ENCODE results near the gene TIMELESS. TPM values are rescaled to one million over a fixed set of nuclear protein-coding genes. Genes with fewer than 3 reads are reported as not detected.

TIMELESS gene
- total RNA-seq, 1 experiment from 2014 or later: 47.0 TPM

GRCh38 chr12:56366948-56367347 is 82.3 kb downstream of the TIMELESS start:
- POLR2A ChIA-PET: no interaction called here
- CTCF ChIA-PET: no interaction called here
- ATAC-seq: no peak

More at GRCh38 chr12:56366948-56367347, 82.3 kb downstream of the TIMELESS start:
- RAD21 ChIA-PET (ENCODE audit: low non-redundant PET in 1 of 2, low total read pairs in 2 of 2, uncharacterized antibody in 2 of 2, unreplicated experiment in 2 of 2): interaction anchor here in 1 of 2 experiments (0.6 kb wide), 1 partner anchor 9 kb away, joined by 3 read pairs; no protein-coding TSS in a partner anchor
- Histone ChIP-seq H3K27ac (ENCODE audit: low read depth, low read length) (no peak overlapping the region), H3K27me3 (ENCODE audit: insufficient read depth, low read length) (no peaks in the 10 kb centered on the region), H3K9ac (ENCODE audit: low read length) (no peak overlapping the region), H3K9me2 (ENCODE audit: insufficient read depth) (no peaks in the 10 kb centered on the region), H3K4me3 (replicated peaks in 1 of 2; ENCODE audit: low read depth in 1 of 2, low read length in 2 of 2) (no peak overlapping the region), H4K20me1 (ENCODE audit: insufficient read depth) (no peaks in the 10 kb centered on the region), H3K9me3 (ENCODE audit: control insufficient read depth in 1 of 2, insufficient read depth in 1 of 2, low read depth in 1 of 2, low read length in 2 of 2) (no peaks in the 10 kb centered on the region), H2AFZ (ENCODE audit: low read depth, low read length, poor library complexity, severe bottlenecking) (no peak overlapping the region), H3K4me1 (ENCODE audit: control insufficient read depth in 1 of 2, insufficient read depth in 2 of 2, low read length in 2 of 2) (no peaks in the 10 kb centered on the region), H3K4me2 (ENCODE audit: low read length) (no peak overlapping the region), H3K79me2 (ENCODE audit: insufficient read depth, low read length) (no peaks in the 10 kb centered on the region), H3K36me3 (ENCODE audit: control insufficient read depth in 1 of 2, insufficient read depth in 2 of 2, low read length in 2 of 2) (no peaks in the 10 kb centered on the region)
- intact Hi-C loops (cut with micrococcal nuclease): no loop called here
- TF ChIP-seq, protein P1, sequence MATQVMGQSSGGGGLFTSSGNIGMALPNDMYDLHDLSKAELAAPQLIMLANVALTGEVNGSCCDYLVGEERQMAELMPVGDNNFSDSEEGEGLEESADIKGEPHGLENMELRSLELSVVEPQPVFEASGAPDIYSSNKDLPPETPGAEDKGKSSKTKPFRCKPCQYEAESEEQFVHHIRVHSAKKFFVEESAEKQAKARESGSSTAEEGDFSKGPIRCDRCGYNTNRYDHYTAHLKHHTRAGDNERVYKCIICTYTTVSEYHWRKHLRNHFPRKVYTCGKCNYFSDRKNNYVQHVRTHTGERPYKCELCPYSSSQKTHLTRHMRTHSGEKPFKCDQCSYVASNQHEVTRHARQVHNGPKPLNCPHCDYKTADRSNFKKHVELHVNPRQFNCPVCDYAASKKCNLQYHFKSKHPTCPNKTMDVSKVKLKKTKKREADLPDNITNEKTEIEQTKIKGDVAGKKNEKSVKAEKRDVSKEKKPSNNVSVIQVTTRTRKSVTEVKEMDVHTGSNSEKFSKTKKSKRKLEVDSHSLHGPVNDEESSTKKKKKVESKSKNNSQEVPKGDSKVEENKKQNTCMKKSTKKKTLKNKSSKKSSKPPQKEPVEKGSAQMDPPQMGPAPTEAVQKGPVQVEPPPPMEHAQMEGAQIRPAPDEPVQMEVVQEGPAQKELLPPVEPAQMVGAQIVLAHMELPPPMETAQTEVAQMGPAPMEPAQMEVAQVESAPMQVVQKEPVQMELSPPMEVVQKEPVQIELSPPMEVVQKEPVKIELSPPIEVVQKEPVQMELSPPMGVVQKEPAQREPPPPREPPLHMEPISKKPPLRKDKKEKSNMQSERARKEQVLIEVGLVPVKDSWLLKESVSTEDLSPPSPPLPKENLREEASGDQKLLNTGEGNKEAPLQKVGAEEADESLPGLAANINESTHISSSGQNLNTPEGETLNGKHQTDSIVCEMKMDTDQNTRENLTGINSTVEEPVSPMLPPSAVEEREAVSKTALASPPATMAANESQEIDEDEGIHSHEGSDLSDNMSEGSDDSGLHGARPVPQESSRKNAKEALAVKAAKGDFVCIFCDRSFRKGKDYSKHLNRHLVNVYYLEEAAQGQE (IDR thresholded peaks at IDR 0.05; ENCODE audit: low read depth): no peak
- TF ChIP-seq, protein P2, sequence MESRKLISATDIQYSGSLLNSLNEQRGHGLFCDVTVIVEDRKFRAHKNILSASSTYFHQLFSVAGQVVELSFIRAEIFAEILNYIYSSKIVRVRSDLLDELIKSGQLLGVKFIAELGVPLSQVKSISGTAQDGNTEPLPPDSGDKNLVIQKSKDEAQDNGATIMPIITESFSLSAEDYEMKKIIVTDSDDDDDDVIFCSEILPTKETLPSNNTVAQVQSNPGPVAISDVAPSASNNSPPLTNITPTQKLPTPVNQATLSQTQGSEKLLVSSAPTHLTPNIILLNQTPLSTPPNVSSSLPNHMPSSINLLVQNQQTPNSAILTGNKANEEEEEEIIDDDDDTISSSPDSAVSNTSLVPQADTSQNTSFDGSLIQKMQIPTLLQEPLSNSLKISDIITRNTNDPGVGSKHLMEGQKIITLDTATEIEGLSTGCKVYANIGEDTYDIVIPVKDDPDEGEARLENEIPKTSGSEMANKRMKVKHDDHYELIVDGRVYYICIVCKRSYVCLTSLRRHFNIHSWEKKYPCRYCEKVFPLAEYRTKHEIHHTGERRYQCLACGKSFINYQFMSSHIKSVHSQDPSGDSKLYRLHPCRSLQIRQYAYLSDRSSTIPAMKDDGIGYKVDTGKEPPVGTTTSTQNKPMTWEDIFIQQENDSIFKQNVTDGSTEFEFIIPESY (IDR thresholded peaks at IDR 0.05; ENCODE audit: extremely low read depth, insufficient replicate concordance, low read length): no peak
- no peak for TF ChIP-seq YY1 (IDR thresholded peaks at IDR 0.05; ENCODE audit: extremely low read depth, insufficient replicate concordance, low read depth, low read length)
- TF ChIP-seq FOSL1 (IDR thresholded peaks at IDR 0.05; ENCODE audit: low read depth): no peak
- TF ChIP-seq, protein P3, sequence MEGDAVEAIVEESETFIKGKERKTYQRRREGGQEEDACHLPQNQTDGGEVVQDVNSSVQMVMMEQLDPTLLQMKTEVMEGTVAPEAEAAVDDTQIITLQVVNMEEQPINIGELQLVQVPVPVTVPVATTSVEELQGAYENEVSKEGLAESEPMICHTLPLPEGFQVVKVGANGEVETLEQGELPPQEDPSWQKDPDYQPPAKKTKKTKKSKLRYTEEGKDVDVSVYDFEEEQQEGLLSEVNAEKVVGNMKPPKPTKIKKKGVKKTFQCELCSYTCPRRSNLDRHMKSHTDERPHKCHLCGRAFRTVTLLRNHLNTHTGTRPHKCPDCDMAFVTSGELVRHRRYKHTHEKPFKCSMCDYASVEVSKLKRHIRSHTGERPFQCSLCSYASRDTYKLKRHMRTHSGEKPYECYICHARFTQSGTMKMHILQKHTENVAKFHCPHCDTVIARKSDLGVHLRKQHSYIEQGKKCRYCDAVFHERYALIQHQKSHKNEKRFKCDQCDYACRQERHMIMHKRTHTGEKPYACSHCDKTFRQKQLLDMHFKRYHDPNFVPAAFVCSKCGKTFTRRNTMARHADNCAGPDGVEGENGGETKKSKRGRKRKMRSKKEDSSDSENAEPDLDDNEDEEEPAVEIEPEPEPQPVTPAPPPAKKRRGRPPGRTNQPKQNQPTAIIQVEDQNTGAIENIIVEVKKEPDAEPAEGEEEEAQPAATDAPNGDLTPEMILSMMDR (IDR thresholded peaks at IDR 0.05 in 2 of 3, conservative IDR thresholded peaks at IDR 0.05 in 1 of 3; ENCODE audit: borderline replicate concordance in 1 of 3, insufficient read depth in 1 of 3, low read depth in 2 of 3, low read length in 2 of 3): no peak
- TF ChIP-seq POLR2A (IDR thresholded peaks at IDR 0.05; ENCODE audit: borderline replicate concordance, extremely low read depth, insufficient read depth, insufficient read length): no peak
- TF ChIP-seq ATF3 (IDR thresholded peaks at IDR 0.05): no peak
- TF ChIP-seq TCF7L2 (IDR thresholded peaks at IDR 0.05; ENCODE audit: borderline replicate concordance, extremely low read depth, insufficient read depth, insufficient read length): no peak
- no peak for TF ChIP-seq ELF1 (IDR thresholded peaks at IDR 0.05; ENCODE audit: borderline replicate concordance, low read depth)
- no peak for TF ChIP-seq SP1 (IDR thresholded peaks at IDR 0.05; ENCODE audit: low read depth)
- TF ChIP-seq ZNF274 (IDR thresholded peaks at IDR 0.05; ENCODE audit: low read depth, low read length): no peak
- no peak for DNase-seq (ENCODE audit: low read depth, low spot score)
- no TSS peak for BruUV-seq (replicated peaks)

Measured in HCT116 (cell line).